Muscle layer of colon (tissue), 2 donors: ENCODE results near the gene PCCA.

Experiments used
- H3K27ac ChIP-seq: one replicate; pipeline ENCODE4 v1.7.0; 2013; ENCODE audit warnings: low read depth, mild to moderate bottlenecking, low read length, moderate library complexity
- H3K27me3 ChIP-seq, 2 donors: one replicate each; pipeline ENCODE4 v1.7.0; 2013; ENCODE audit warnings: low read length in 2 of 2, mild to moderate bottlenecking in 2 of 2; ENCODE audit not compliant: insufficient read depth in 2 of 2, control insufficient read depth in 1 of 2
- H3K36me3 ChIP-seq: one replicate; pipeline ENCODE4 v1.7.0; 2013; ENCODE audit warnings: mild to moderate bottlenecking, low read length; ENCODE audit not compliant: insufficient read depth
- H3K4me1 ChIP-seq: one replicate; pipeline ENCODE4 v1.7.0; 2013; ENCODE audit warnings: mild to moderate bottlenecking, low read length; ENCODE audit not compliant: insufficient read depth
- H3K4me3 ChIP-seq, 2 donors: one replicate each; pipeline ENCODE4 v1.7.0; 2013; ENCODE audit warnings: low read length in 2 of 2, low read depth in 1 of 2, mild to moderate bottlenecking in 1 of 2, moderate library complexity in 1 of 2
- H3K9ac ChIP-seq: one replicate; pipeline ENCODE4 v1.7.0; 2013; ENCODE audit warnings: low read length
- H3K9me3 ChIP-seq: one replicate; pipeline ENCODE4 v1.7.0; 2013; ENCODE audit warnings: mild to moderate bottlenecking, low read length
- donor health status: abdominal sarcoma.
- donor health status: Adenocarcinoma of cecum.

The PCCA gene

GRCh38 chr13:100526318-100527000 is 437.6 kb downstream of the PCCA start:
- H3K9me3 ChIP-seq, result no peaks in the 10 kb centered on the region
- H3K4me3 ChIP-seq, result no peak overlapping the region
- H3K27ac ChIP-seq, result no peak overlapping the region
- peaks cover 12% of the 10 kb centered on the region for H3K36me3 ChIP-seq
- no peaks in the 10 kb centered on the region for H3K4me1 ChIP-seq
- no peak overlapping the region for H3K9ac ChIP-seq
- no peaks in the 10 kb centered on the region for H3K27me3 ChIP-seq

DNA sequence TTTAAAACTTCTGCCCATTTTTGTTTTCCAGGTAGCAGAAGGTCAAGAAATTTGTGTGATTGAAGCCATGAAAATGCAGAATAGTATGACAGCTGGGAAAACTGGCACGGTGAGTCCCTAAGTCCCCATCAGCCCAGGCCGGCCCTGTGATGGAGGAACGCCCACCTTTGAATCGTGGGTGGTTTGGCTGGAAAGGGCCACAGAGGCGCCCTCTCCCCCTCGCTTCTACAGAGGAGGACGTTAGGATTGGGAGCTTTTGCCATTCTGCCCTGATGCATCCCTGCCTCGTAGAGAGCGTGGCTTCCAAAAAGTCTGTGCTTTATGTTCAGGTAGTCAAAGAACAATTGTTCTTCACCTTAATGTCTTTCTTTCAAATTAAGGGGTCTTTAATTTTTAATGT is 438.8 kb downstream of the PCCA start:
- H3K9me3 ChIP-seq, result no peaks in the 10 kb centered on the region
- H3K9ac ChIP-seq, result no peak overlapping the region
- H3K4me1 ChIP-seq, result no peaks in the 10 kb centered on the region
- H3K36me3 ChIP-seq, result peaks cover 12% of the 10 kb centered on the region
- H3K27me3 ChIP-seq, result no peaks in the 10 kb centered on the region
- H3K27ac ChIP-seq, result no peak overlapping the region
- H3K4me3 ChIP-seq, result no peak overlapping the region

- Histone ChIP-seq H3K36me3 (peaks cover 12% of the 10 kb centered on the region), H3K4me3 (no peak overlapping the region), H3K27ac (no peak overlapping the region), H3K9ac (no peak overlapping the region), H3K27me3 (no peaks in the 10 kb centered on the region), H3K9me3 (no peaks in the 10 kb centered on the region), H3K4me1 (no peaks in the 10 kb centered on the region)
Observed at GRCh38 chr13:100528353-100528752, 439.5 kb downstream of the PCCA start.

- H3K4me3 ChIP-seq, result no peak overlapping the region
- no peaks in the 10 kb centered on the region for H3K27me3 ChIP-seq
- no peak overlapping the region for H3K9ac ChIP-seq
- no peaks in the 10 kb centered on the region for H3K4me1 ChIP-seq
- H3K9me3 ChIP-seq, result no peaks in the 10 kb centered on the region
- H3K36me3 ChIP-seq, result peaks cover 12% of the 10 kb centered on the region
- H3K27ac ChIP-seq, result no peak overlapping the region
Observed at GRCh38 chr13:100528820-100529219, 439.9 kb downstream of the PCCA start.

GRCh38 chr13:100529666-100530377 is 440.9 kb downstream of the PCCA start:
- H3K9ac ChIP-seq, result no peak overlapping the region
- H3K27me3 ChIP-seq, result no peaks in the 10 kb centered on the region
- H3K27ac ChIP-seq, result no peak overlapping the region
- H3K36me3 ChIP-seq, result peaks cover 12% of the 10 kb centered on the region
- no peaks in the 10 kb centered on the region for H3K9me3 ChIP-seq
- H3K4me3 ChIP-seq, result no peak overlapping the region
- H3K4me1 ChIP-seq, result no peaks in the 10 kb centered on the region

DNA sequence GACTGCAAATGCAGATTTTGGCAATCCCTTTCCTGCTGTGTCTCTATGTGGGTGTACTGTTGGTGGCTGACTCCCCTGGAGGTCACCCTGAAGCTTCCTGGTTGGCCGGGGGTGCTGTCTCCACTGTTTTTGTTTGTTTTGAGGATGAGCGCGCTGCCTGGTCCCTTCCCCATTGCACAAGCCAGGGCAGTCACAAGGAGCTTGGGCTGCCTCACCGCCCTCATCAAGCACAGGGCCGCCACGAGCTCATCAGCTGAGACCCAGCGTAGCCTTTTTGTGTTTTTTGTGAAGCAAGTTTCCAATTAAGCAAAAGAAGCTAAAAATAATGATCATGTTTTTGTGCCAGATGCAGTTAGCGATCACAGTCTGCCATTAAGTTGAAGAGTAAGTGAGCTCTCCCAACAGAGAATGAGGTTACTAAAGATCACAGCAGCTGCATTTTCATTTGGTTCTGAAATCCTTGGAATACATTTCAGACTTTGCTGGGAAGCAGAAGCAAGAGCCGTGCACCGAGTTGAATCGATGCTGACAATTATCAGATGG is 441.8 kb downstream of the PCCA start:
- H3K27me3 ChIP-seq, result no peaks in the 10 kb centered on the region

DNA sequence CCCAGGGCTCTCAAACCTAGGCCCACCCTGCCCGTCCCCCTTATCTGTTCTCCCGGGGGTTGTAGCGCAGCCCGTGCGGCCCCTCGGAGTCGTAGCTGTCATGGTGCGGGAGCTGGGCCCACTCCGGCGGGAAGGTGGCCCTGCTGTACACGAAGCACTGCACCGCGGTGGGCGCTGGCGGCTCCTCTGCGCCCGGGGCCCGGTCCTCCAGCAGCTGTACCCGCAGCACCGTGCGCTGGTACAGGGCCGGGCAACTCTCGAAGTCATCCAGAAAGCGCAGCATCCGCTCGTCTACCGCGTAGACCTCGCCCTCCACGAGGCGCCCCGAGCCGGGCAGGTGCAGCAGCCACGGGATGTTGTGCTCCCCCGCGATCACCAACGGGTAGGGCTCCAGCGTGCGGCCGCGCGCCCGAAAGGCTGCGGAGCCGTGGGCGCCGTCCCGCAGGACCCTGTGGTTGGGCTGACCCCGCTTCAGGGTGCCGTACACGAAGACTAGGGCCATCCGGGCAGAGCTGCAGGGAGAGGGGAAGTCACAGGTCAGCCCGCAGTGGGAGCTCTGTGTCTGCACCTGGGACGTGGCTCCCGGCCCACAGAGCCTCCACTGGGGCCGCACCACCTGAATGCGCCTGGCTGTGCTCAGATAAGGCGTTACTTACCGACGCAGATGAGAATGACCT is 443.3 kb downstream of the PCCA start:
- Histone ChIP-seq H3K9me3 (no peaks in the 10 kb centered on the region), H3K27ac (no peak overlapping the region), H3K36me3 (peaks cover 12% of the 10 kb centered on the region), H3K9ac (no peak overlapping the region), H3K4me1 (no peaks in the 10 kb centered on the region), H3K27me3 (no peaks in the 10 kb centered on the region), H3K4me3 (no peak overlapping the region)

More for the DNA sequence above, 441.8 kb downstream of the PCCA start:
- no peak overlapping the region for H3K9ac ChIP-seq
- no peak overlapping the region for H3K27ac ChIP-seq
- no peak overlapping the region for H3K4me3 ChIP-seq
- H3K4me1 ChIP-seq, result no peaks in the 10 kb centered on the region
- no peaks in the 10 kb centered on the region for H3K9me3 ChIP-seq
- peaks cover 12% of the 10 kb centered on the region for H3K36me3 ChIP-seq

DNA sequence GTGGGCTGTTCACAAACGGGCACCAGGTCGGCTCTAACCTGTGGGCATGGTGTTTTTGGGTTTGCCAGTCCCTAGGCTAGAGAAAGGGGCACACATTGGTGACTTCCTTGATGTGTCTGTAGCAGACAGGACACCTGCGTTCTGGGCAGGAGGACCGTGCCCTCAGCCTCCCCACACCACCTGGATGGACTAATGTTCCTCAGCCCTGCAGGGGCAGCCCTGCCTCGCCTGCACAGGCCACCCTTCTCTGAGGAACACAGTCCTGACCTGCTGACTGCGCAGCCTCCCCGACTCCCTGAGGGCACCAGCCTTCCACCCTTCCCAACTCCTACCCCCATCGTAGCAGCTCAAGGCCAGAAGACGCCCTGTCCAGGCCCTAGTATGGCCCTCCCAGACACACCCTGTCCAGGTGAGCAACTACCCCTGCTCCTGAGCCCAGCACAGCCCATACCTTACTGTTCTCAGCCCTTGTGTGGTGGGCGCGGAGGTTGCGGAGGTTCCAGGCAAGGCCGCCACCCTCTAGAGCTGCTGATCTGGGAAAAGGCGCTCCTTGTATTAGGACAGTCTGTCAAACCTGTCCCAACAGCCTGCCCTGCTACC is 444.0 kb downstream of the PCCA start:
- Histone ChIP-seq H3K4me1 (no peaks in the 10 kb centered on the region), H3K9ac (no peak overlapping the region), H3K9me3 (no peaks in the 10 kb centered on the region), H3K27ac (no peak overlapping the region), H3K27me3 (no peaks in the 10 kb centered on the region), H3K36me3 (peaks cover 7% of the 10 kb centered on the region), H3K4me3 (no peak overlapping the region)

- Histone ChIP-seq H3K9me3 (no peaks in the 10 kb centered on the region), H3K27ac (no peak overlapping the region), H3K4me3 (no peak overlapping the region), H3K27me3 (no peaks in the 10 kb centered on the region), H3K4me1 (no peaks in the 10 kb centered on the region), H3K9ac (no peak overlapping the region), H3K36me3 (peaks cover under 1% of the 10 kb centered on the region)
Observed at GRCh38 chr13:100533588-100534041, 444.7 kb downstream of the PCCA start.

DNA sequence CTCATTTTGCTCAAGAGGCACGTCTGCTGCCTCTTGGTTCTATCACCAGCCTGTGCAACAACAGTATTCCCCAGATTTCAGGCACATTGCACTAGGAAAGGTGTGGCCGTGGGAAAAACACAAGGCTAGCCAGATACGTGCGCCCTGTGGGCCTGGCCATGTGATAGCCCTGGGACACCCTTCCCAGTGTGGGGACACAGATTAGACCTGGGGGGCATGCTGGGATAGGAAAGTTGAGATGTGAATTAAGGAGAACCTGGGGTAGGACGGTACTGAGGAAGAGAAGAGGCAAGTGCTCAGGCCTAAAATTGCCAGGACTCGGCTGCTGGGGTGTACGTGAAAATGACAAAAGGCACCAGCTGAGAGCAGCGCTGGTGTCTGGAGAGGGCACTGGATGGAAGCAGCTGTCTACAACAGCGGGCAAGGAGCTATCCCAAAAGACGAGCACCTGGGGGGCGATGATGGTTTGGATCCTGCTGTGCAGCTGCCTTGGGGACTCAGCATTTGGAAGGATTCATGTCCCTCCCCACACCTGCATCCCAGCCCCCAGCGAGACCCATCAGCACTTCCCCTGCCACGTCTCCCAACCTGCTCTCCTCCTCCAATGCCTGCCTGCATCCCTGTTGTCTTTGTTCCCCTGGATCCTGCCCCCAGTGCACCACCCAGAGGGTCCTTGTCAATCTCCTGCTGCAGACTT is 445.4 kb downstream of the PCCA start:
- no peak overlapping the region for H3K27ac ChIP-seq
- no peak overlapping the region for H3K4me3 ChIP-seq
- H3K9me3 ChIP-seq, result no peaks in the 10 kb centered on the region
- no peaks in the 10 kb centered on the region for H3K36me3 ChIP-seq
- H3K27me3 ChIP-seq, result no peaks in the 10 kb centered on the region
- no peaks in the 10 kb centered on the region for H3K4me1 ChIP-seq
- no peak overlapping the region for H3K9ac ChIP-seq

- Histone ChIP-seq H3K9ac (no peak overlapping the region), H3K36me3 (no peaks in the 10 kb centered on the region), H3K4me1 (no peaks in the 10 kb centered on the region), H3K4me3 (no peak overlapping the region), H3K27ac (no peak overlapping the region), H3K9me3 (no peaks in the 10 kb centered on the region), H3K27me3 (no peaks in the 10 kb centered on the region)
Observed at GRCh38 chr13:100534911-100535310, 446.0 kb downstream of the PCCA start.
